Naive thymus-derived CD8-positive, alpha-beta T cell (primary cell): ENCODE data around the gene CC2D1A. TPM values are rescaled to one million over a fixed set of nuclear protein-coding genes. Genes with fewer than 3 reads are reported as not detected.
"Not testable (repeated sequence)": the region's sequence is repeated elsewhere in the genome, so short reads cannot be mapped to it uniquely, and the experiment has no call there.

Source experiments
- ATAC-seq, 2 donors: fragments of 150-1000 bp; cut with Tn5 transposase in 1 of 2; sonication (Bioruptor Pico), chemical (Tn5 transposase) in 1 of 2; 1 replicate in 1 of 2; 2 replicates in 1 of 2; pipeline ENCODE4 v1.10.0; 2021; ENCODE audit warnings: mild to moderate bottlenecking in 2 of 2, moderate library complexity in 2 of 2
- POLR2A ChIA-PET: fragments of 350-600 bp; sonication (Branson Sonifier 250); formaldehyde crosslinking; loops from one replicate; lab custom pipeline; 2021; ENCODE audit warnings: antibody characterized with exemption; lab: Charles Lee
- DNase-seq, 10 donors: peaks; one replicate each; pipeline versions ENCODE4 v3.0.0 to v3.0.0-alpha.2; 2020 to 2022
- H3K27ac Mint-ChIP-seq, 10 donors: one replicate each; pipeline ENCODE4 v1.8.0; 2020 to 2022; ENCODE audit warnings: mild to moderate bottlenecking in 10 of 10, mixed read lengths in 10 of 10, moderate library complexity in 4 of 10, inconsistent platforms in 1 of 10
- H3K27me3 Mint-ChIP-seq, 5 donors: one replicate each; pipeline ENCODE4 v1.8.0; 2021 to 2022; ENCODE audit warnings: mixed read lengths in 5 of 5
- H3K36me3 Mint-ChIP-seq, 3 donors: one replicate each; pipeline ENCODE4 v1.8.0; 2020 to 2022; ENCODE audit warnings: mixed read lengths in 3 of 3, mild to moderate bottlenecking in 2 of 3, inconsistent platforms in 1 of 3
- H3K4me1 Mint-ChIP-seq, 4 donors: one replicate each; pipeline ENCODE4 v1.8.0; 2021 to 2022; ENCODE audit warnings: mixed read lengths in 4 of 4
- H3K4me3 Mint-ChIP-seq, 10 donors: one replicate each; pipeline ENCODE4 v1.8.0; 2020 to 2022; ENCODE audit warnings: mild to moderate bottlenecking in 10 of 10, mixed read lengths in 10 of 10, moderate library complexity in 6 of 10, inconsistent platforms in 1 of 10
- H3K9me3 Mint-ChIP-seq, 9 donors: one replicate each; pipeline ENCODE4 v1.8.0; 2020 to 2022; ENCODE audit warnings: mixed read lengths in 9 of 9, mild to moderate bottlenecking in 3 of 9, inconsistent platforms in 1 of 9, moderate library complexity in 1 of 9
- polyA plus RNA-seq, 3 donors: library from polyadenylated mRNA; unstranded; fragments of 300-500 nt; fragmentation: Illumina TruSeq; gene quantifications; one replicate each; pipeline ENCODE4 v1.2.3, GENCODE V29; 2021
- total RNA-seq, 8 experiments: library from RNA in 2 of 8; stranded (reverse) in 2 of 8; gene quantifications; one replicate each; pipeline ENCODE4 v1.2.3 and lab custom pipeline; 2021 to 2026

The CC2D1A gene
- total and polyA plus RNA-seq, 5 experiments from 2014 or later, result 4.3 to 30.7 (median 10.5) TPM

DNA sequence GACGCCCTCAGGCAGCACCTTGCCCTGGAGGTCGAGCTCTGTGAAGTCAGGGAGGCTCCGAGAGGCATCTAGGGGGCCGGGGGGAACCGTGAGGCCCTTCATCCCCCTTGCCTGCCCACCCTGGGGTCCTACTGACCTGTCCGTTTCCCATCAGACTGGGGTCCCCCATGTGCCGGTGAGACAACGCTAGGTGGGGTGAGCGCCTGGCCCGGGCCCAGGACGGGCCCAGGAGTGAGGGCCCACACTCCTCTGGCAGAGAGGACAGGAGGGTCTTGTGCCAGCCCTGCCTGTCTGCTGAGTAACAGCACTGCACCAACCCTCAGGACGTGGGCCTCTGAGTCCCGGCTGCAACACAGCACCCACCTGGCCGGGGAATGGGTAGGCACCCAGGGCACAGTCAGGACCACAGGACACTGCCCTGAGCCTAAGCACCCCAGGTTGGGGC lies 60.7 kb downstream of the CC2D1A start:
- Mint-ChIP-seq H3K4me3 (no peak overlapping the region), H3K4me1 (no peaks in the 10 kb centered on the region), H3K9me3 (no peaks in the 10 kb centered on the region), H3K27me3 (no peaks in the 10 kb centered on the region), H3K36me3 (peaks cover 0 to 47% (median 12%) of the 10 kb centered on the region in 3 donors), H3K27ac (no peak overlapping the region)
- ATAC-seq, result no peak
- no peak for DNase-seq
- POLR2A ChIA-PET, result interaction anchor here (0.7 to 0.9 kb wide), 2 partner anchors 9 to 163 kb away, joined by 3 read pairs; no protein-coding TSS in a partner anchor

DNA sequence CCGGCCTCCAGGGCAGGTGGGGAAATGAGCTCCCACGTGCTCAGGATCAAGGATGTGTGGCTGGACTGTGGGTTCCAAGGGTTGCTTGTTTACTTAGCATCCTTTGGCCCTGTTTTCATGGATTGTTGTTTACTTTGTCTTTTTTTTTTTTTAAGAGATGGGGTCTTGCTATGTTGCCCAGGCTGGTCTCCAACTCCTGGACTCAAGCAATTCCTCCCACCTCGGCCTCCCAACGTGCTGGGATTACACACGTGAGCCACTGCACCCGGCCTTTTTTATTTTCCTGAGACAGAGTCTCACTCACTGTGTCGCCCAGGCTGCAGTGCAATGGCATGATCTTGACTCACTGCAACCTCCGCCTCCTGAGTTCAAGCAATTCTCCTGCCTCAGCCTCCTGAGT lies 61.2 kb downstream of the CC2D1A start:
- H3K36me3 Mint-ChIP-seq, result peaks cover 0 to 47% (median 12%) of the 10 kb centered on the region in 3 donors
- H3K4me3 Mint-ChIP-seq, result not testable (repeated sequence)

GRCh38 chr19:13968383-13968935 lies 62.5 kb downstream of the CC2D1A start:
- Mint-ChIP-seq H3K9me3 (no peaks in the 10 kb centered on the region), H3K4me1 (peaks cover 0 to 4% (median 0%) of the 10 kb centered on the region in 4 donors)
- POLR2A ChIA-PET, result interaction anchor here (0.7 to 1.7 kb wide), 3 partner anchors 9 to 38 kb away, joined by 3 to 6 read pairs (median 3); partner anchors contain the start of gene RFX1

More for the DNA sequence above, 61.2 kb downstream of the CC2D1A start:
- DNase-seq, H3K9me3 Mint-ChIP-seq, ATAC-seq, H3K4me1 Mint-ChIP-seq, H3K27me3 Mint-ChIP-seq: not testable (repeated sequence)
- POLR2A ChIA-PET, result interaction anchor here (0.7 to 0.9 kb wide), 2 partner anchors 9 to 162 kb away, joined by 3 read pairs; no protein-coding TSS in a partner anchor
- H3K27ac Mint-ChIP-seq, result peak overlapping the region in 2 of 10 donors; percentile 11 to 46

DNA sequence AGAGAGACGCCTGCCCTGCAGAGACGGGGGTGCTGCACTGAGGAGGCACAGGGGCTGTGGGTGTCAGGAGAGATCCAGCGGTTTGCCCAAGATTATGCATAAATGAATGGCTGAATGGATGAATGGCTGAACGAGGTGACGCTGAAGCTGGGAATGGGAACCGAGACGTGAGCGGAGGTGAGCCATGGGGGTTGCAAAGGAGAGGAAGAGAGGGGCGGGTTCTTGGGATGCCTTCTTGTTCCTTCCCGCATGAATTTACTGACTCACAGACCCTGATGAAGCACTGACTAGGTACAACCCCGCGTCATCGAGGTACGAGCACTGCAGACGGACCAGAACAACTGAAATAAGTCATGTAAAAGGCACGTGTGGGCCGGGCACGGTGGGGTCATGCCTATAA lies 63.0 kb downstream of the CC2D1A start:
- H3K27ac Mint-ChIP-seq, result peak overlapping the region in 1 of 10 donors; percentile 28
- H3K36me3 Mint-ChIP-seq, result peaks cover 0 to 52% (median 12%) of the 10 kb centered on the region in 3 donors

More at GRCh38 chr19:13968383-13968935, 62.5 kb downstream of the CC2D1A start:
- ATAC-seq, result no peak
- Mint-ChIP-seq H3K4me3 (no peak overlapping the region), H3K36me3 (peaks cover 0 to 50% (median 12%) of the 10 kb centered on the region in 3 donors), H3K27me3 (no peaks in the 10 kb centered on the region), H3K27ac (no peak overlapping the region)
- DNase-seq, result no peak

GRCh38 chr19:13969897-13970296 lies 63.9 kb downstream of the CC2D1A start:
- no peak overlapping the region for H3K4me3 Mint-ChIP-seq
- POLR2A ChIA-PET, result interaction anchor here (1.0 to 1.4 kb wide), 5 partner anchors 10 to 88 kb away, joined by 3 to 6 read pairs (median 4); no protein-coding TSS in a partner anchor
- no peak overlapping the region for H3K27ac Mint-ChIP-seq

More for the DNA sequence above, 63.0 kb downstream of the CC2D1A start:
- no peaks in the 10 kb centered on the region for H3K27me3 Mint-ChIP-seq
- no peak overlapping the region for H3K4me3 Mint-ChIP-seq
- POLR2A ChIA-PET, result interaction anchor here (0.7 to 1.7 kb wide), 5 partner anchors 10 to 406 kb away, joined by 3 to 6 read pairs (median 4); no protein-coding TSS in a partner anchor
- no peaks in the 10 kb centered on the region for H3K9me3 Mint-ChIP-seq
- ATAC-seq, result no peak
- peaks cover 2 to 9% (median 3%) of the 10 kb centered on the region in 4 donors for H3K4me1 Mint-ChIP-seq
- no peak for DNase-seq

DNA sequence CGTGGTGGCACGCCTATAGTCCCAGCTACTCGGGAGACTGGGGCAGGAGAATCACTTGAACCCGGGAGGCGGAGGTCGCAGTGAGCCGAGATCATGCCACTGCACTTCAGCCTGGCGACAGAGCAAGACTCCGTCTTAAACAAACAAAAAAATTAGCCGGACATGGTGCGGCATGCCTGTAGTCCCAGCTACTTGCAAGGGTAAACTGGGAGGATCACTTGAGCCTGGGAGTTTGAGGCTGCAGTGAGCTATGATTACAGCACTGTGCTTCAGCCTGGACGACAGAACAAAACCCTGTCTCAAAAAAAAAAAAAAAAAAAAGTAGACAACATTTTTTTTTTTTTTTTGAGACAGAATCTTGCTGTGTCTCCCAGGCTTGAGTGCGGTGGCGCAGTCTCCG lies 65.9 kb downstream of the CC2D1A start:
- H3K27me3 Mint-ChIP-seq, H3K4me3 Mint-ChIP-seq, ATAC-seq, DNase-seq, H3K27ac Mint-ChIP-seq, H3K9me3 Mint-ChIP-seq: not testable (repeated sequence)
- POLR2A ChIA-PET, result interaction anchor here (0.6 to 24.8 kb wide), 4 partner anchors 30 to 1290 kb away, joined by 3 to 481 read pairs (median 4); partner anchors contain the start of genes DHPS, IL27RA, RFX1 and RLN3
- H3K36me3 Mint-ChIP-seq, result peaks cover 0 to 48% (median 8%) of the 10 kb centered on the region in 3 donors
- H3K4me1 Mint-ChIP-seq, result peaks cover 6 to 29% (median 16%) of the 10 kb centered on the region in 4 donors

More at GRCh38 chr19:13969897-13970296, 63.9 kb downstream of the CC2D1A start:
- no peaks in the 10 kb centered on the region for H3K9me3 Mint-ChIP-seq
- no peaks in the 10 kb centered on the region for H3K27me3 Mint-ChIP-seq
- DNase-seq, result no peak
- H3K36me3 Mint-ChIP-seq, result peaks cover 0 to 48% (median 8%) of the 10 kb centered on the region in 3 donors
- H3K4me1 Mint-ChIP-seq, result peaks cover 6 to 16% (median 9%) of the 10 kb centered on the region in 4 donors
- no peak for ATAC-seq

DNA sequence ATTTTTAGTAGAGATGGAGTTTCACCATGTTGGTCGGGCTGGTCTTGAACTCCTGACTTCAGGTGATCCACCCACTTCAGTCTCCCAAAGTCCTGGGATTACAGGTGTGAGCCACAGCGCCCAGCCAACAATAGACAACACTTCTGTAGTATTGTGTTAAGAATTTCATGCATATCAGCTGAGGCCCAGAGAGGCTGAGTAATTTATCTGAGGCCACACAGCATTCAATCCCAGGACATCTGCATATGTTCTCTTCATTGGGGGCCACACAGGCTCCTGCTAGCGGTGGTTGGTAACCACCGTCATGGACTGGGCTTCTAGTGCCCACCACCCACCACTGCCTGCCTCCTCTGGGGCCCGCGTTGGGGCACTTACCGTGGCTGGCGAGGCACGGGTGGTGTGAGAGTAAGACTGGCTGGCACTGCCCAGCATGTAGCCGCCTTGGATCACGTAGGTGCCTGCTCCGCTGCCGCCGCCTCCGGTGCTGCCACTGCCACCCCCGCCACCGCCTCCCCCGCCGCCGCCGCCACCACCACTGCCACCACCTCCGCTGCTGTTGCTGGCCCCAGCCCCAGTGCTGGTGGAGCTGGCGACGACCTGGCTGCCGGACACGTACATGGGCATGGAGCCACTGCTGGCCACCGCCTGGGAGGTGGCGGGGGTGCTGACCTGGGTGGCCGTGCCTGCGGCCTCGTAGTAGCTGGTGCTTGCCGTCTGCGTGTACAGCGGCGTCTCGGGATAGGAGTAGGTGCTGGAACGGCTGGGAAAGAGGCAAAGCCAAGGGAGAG lies 66.6 kb downstream of the CC2D1A start:
- H3K9me3 Mint-ChIP-seq, result no peaks in the 10 kb centered on the region
- POLR2A ChIA-PET, result interaction anchor here (0.7 to 24.8 kb wide), 7 partner anchors 14 to 91 kb away, joined by 3 to 481 read pairs (median 4); partner anchors contain the start of genes DCAF15, IL27RA, RFX1 and RLN3
- no peak overlapping the region for H3K4me3 Mint-ChIP-seq
- DNase-seq, result no peak
- peaks cover 0 to 41% (median 8%) of the 10 kb centered on the region in 3 donors for H3K36me3 Mint-ChIP-seq
- no peaks in the 10 kb centered on the region for H3K27me3 Mint-ChIP-seq
- no peak for ATAC-seq
- peaks cover 6 to 29% (median 18%) of the 10 kb centered on the region in 4 donors for H3K4me1 Mint-ChIP-seq
- H3K27ac Mint-ChIP-seq, result peak overlapping the region in 2 of 10 donors; percentile 46 to 52

- DNase-seq, H3K27me3 Mint-ChIP-seq, ATAC-seq, H3K9me3 Mint-ChIP-seq: not testable (repeated sequence)
- POLR2A ChIA-PET, result interaction anchor here (0.7 to 24.8 kb wide), 5 partner anchors 13 to 59 kb away, joined by 3 to 481 read pairs (median 5); partner anchors contain the start of genes DCAF15, IL27RA and RFX1
- Mint-ChIP-seq H3K27ac (peak overlapping the region in 9 of 10 donors; percentile 13 to 94 (median 80)), H3K4me3 (peak overlapping the region in 1 of 10 donors; percentile 29), H3K4me1 (peaks cover 9 to 33% (median 21%) of the 10 kb centered on the region in 4 donors), H3K36me3 (peaks cover 0 to 36% (median 8%) of the 10 kb centered on the region in 3 donors)
Measured at GRCh38 chr19:13973479-13973878, 67.5 kb downstream of the CC2D1A start.

DNA sequence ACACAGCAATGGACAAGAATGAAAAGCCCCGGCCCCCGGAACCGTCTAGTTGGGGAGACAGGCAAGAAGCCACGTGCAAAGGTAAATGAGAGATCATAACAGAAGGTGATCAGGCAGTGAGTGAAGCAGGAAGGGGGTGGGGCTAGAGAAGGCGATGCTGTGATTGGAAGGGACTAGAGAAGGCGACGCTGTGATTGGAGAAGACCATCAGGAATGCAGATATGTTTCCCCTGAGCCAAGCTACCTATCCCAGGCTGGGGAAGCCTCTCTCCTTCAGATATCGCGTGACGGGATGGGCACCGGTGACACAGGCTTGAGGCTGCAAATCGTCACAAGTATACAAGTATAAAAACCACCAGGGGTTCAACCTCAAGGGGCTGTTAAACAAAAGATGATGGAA lies 68.1 kb downstream of the CC2D1A start:
- H3K9me3 Mint-ChIP-seq, result no peaks in the 10 kb centered on the region
- POLR2A ChIA-PET, result interaction anchor here (0.6 to 24.8 kb wide), 6 partner anchors 12 to 175 kb away, joined by 3 to 481 read pairs (median 5); partner anchors contain the start of genes DCAF15, IL27RA and RFX1
- H3K4me3 Mint-ChIP-seq, result peak overlapping the region in 7 of 10 donors; percentile 6 to 60 (median 35)
- no peaks in the 10 kb centered on the region for H3K27me3 Mint-ChIP-seq
- ATAC-seq (peak; percentile 76 to 96), DNase-seq (peak in 8 of 10 donors; percentile 45 to 84 (median 61))
- H3K27ac Mint-ChIP-seq, result peak overlapping the region; percentile 65 to 94 (median 88)
- H3K36me3 Mint-ChIP-seq, result peaks cover 0 to 31% (median 5%) of the 10 kb centered on the region in 3 donors
- H3K4me1 Mint-ChIP-seq, result peaks cover 9 to 33% (median 21%) of the 10 kb centered on the region in 4 donors

DNA sequence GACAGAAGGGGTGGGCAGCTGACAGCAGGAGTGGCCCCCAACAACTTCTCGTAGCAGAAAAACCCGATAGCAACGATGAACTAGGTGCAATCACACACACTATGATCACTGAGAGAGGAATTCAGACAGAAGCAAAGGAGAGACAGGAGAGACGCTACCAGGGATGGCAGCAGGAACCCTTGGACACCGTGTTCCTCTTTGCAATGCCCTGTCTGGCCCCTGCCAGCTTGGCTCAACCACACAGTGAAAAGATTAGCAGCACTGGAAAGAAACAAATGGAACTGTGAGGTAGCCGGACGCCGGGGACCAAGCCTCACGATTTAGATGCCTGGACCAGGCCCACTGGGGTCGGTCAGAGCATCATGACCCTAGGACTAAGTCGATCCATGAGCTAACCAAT lies 69.9 kb downstream of the CC2D1A start:
- peaks cover 0 to 21% (median 0%) of the 10 kb centered on the region in 3 donors for H3K36me3 Mint-ChIP-seq
- no peaks in the 10 kb centered on the region for H3K9me3 Mint-ChIP-seq
- POLR2A ChIA-PET, result interaction anchor here (0.6 to 24.8 kb wide), 6 partner anchors 10 to 329 kb away, joined by 3 to 481 read pairs (median 27); partner anchors contain the start of genes DCAF15, IL27RA and RFX1
- peak overlapping the region in 1 of 10 donors; percentile 20 for H3K4me3 Mint-ChIP-seq
- DNase-seq (no peak), ATAC-seq (no peak)
- peak overlapping the region; percentile 49 to 90 (median 78) for H3K27ac Mint-ChIP-seq
- peaks cover 12 to 44% (median 29%) of the 10 kb centered on the region in 4 donors for H3K4me1 Mint-ChIP-seq
- H3K27me3 Mint-ChIP-seq, result no peaks in the 10 kb centered on the region

GRCh38 chr19:13976446-13976845 lies 70.4 kb downstream of the CC2D1A start:
- Mint-ChIP-seq H3K4me3 (peak overlapping the region in 3 of 10 donors; percentile 14 to 56 (median 18)), H3K4me1 (peaks cover 14 to 50% (median 32%) of the 10 kb centered on the region in 4 donors), H3K9me3 (no peaks in the 10 kb centered on the region), H3K27me3 (no peaks in the 10 kb centered on the region), H3K27ac (peak overlapping the region in 7 of 10 donors; percentile 49 to 90 (median 81)), H3K36me3 (peaks cover 0 to 17% (median 0%) of the 10 kb centered on the region in 3 donors)
- POLR2A ChIA-PET, result interaction anchor here (1.4 to 24.8 kb wide), 5 partner anchors 10 to 55 kb away, joined by 5 to 481 read pairs (median 49); partner anchors contain the start of genes DCAF15, IL27RA and RFX1
- no peak for ATAC-seq
- no peak for DNase-seq
